H1 (cell line): ENCODE data around the gene OTOS. TPM values are rescaled to one million over a fixed set of nuclear protein-coding genes. Genes with fewer than 3 reads are reported as not detected.

ENCODE experiments used
- CTCF ChIA-PET: fragments of 300-600 bp; sonication (Branson Sonifier 250); formaldehyde crosslinking; loops from one replicate; lab custom pipeline; 2021; ENCODE audit not compliant: partially characterized antibody; lab: Charles Lee
- POLR2A ChIA-PET: fragments of 300-600 bp; sonication (Branson Sonifier 250); formaldehyde crosslinking; loops from one replicate; lab custom pipeline; 2021; ENCODE audit warnings: inconsistent platforms; ENCODE audit not compliant: partially characterized antibody; lab: Charles Lee
- DNase-seq, 2 experiments: peaks; one replicate each; pipeline versions ENCODE4 v3.0.0 to v3.0.0-alpha.2; 2010 to 2022; ENCODE audit warnings: low spot score in 2 of 2, low read depth in 1 of 2, mixed read lengths in 1 of 2
- FAIRE-seq: peaks from 2 replicates; lab custom pipeline; 2011; peaks lifted over from hg19 to GRCh38; lab: Jason Lieb, UNC
- H2AFZ ChIP-seq: 2 replicates; pipeline ENCODE4 v1.8.1; 2012; ENCODE audit warnings: low read length, inconsistent platforms
- H2AK5ac ChIP-seq: 2 replicates; pipeline ENCODE4 v1.6.1; 2013; ENCODE audit warnings: low read depth, low read length
- H2BK120ac ChIP-seq: replicated peaks from 2 replicates; pipeline ENCODE3; 2013; ENCODE audit warnings: low read depth, low read length, inconsistent platforms
- H2BK12ac ChIP-seq: 2 replicates; pipeline ENCODE4 v1.6.1; 2013; ENCODE audit warnings: low read depth, low read length
- H2BK15ac ChIP-seq: 2 replicates; pipeline ENCODE4 v1.6.1; 2013; ENCODE audit warnings: low read length
- H2BK20ac ChIP-seq: 2 replicates; pipeline ENCODE4 v1.6.1; 2013; ENCODE audit warnings: low read length
- H2BK5ac ChIP-seq: 2 replicates; pipeline ENCODE4 v1.6.1; 2013; ENCODE audit warnings: low read depth, low read length
- H3K14ac ChIP-seq: 2 replicates; pipeline ENCODE4 v1.6.1; 2013; ENCODE audit warnings: inconsistent platforms; ENCODE audit not compliant: insufficient read length
- H3K18ac ChIP-seq: 2 replicates; pipeline ENCODE4 v1.6.1; 2013; ENCODE audit warnings: low read length; ENCODE audit errors: extremely low read depth
- H3K23ac ChIP-seq: 2 replicates; pipeline ENCODE4 v1.6.1; 2013; ENCODE audit warnings: inconsistent platforms; ENCODE audit not compliant: insufficient read length
- H3K23me2 ChIP-seq: 2 replicates; pipeline ENCODE4 v1.6.1; 2013; ENCODE audit warnings: low read depth, low read length
- H3K27ac ChIP-seq: 2 replicates; pipeline ENCODE4 v1.6.1; 2011; ENCODE audit warnings: low read depth, low read length, inconsistent platforms
- H3K27me3 ChIP-seq, 4 experiments: replicated peaks in 1 of 4; 1 replicate in 1 of 4; 2 replicates in 3 of 4; pipeline versions ENCODE4 v1.6.1 to v1.8.1; 2011 to 2013; ENCODE audit warnings: low read length in 3 of 4, mild to moderate bottlenecking in 3 of 4, inconsistent platforms in 2 of 4, mixed read lengths in 2 of 4, moderate library complexity in 1 of 4; ENCODE audit not compliant: control insufficient read depth in 3 of 4, insufficient read depth in 3 of 4; ENCODE audit errors: extremely low read depth in 1 of 4
- H3K36me3 ChIP-seq, 4 experiments: 2 replicates each; pipeline versions ENCODE4 v1.6.1 to v1.8.1; 2011 to 2013; ENCODE audit warnings: mild to moderate bottlenecking in 4 of 4, low read length in 3 of 4, moderate library complexity in 2 of 4, control low read depth in 1 of 4, inconsistent platforms in 1 of 4; ENCODE audit not compliant: insufficient read depth in 4 of 4, control insufficient read depth in 2 of 4
- H3K4ac ChIP-seq: replicated peaks from 2 replicates; pipeline ENCODE3; 2013; ENCODE audit warnings: low read length, low read depth, mixed read lengths, inconsistent platforms; ENCODE audit not compliant: insufficient read length
- H3K4me1 ChIP-seq, 4 experiments: replicated peaks in 1 of 4; 1 replicate in 1 of 4; 2 replicates in 3 of 4; pipeline versions ENCODE4 v1.6.1 to v1.8.1; 2011 to 2013; ENCODE audit warnings: low read length in 3 of 4, inconsistent platforms in 2 of 4, mixed read lengths in 1 of 4; ENCODE audit not compliant: insufficient read depth in 4 of 4, control insufficient read depth in 3 of 4
- H3K4me2 ChIP-seq, 2 experiments: 2 replicates each; pipeline versions ENCODE4 v1.6.1 to v1.8.1; 2011 to 2013; ENCODE audit warnings: low read depth in 2 of 2, low read length in 2 of 2, control low read depth in 1 of 2, inconsistent platforms in 1 of 2, mild to moderate bottlenecking in 1 of 2; ENCODE audit not compliant: insufficient read depth in 1 of 2
- H3K4me3 ChIP-seq, 4 experiments: fragments of 200-600, 300-600 bp in 1 of 4; sonication (generic), shearing (Covaris generic), sonication (Bioruptor Twin) in 1 of 4; 2 replicates each; pipeline versions ENCODE4 v1.5.1 to v1.8.1; 2011 to 2016; ENCODE audit warnings: low read length in 4 of 4, low read depth in 3 of 4, control low read depth in 2 of 4, inconsistent platforms in 2 of 4, mild to moderate bottlenecking in 2 of 4, mixed read lengths in 1 of 4, moderate library complexity in 1 of 4; ENCODE audit not compliant: insufficient read depth in 2 of 4; ENCODE audit errors: extremely low read depth in 1 of 4
- H3K56ac ChIP-seq: replicated peaks from 2 replicates; pipeline ENCODE3; 2013; ENCODE audit warnings: low read depth, mild to moderate bottlenecking, mixed read lengths, low read length, inconsistent platforms; ENCODE audit not compliant: insufficient read length
- H3K79me1 ChIP-seq: 2 replicates; pipeline ENCODE4 v1.6.1; 2013; ENCODE audit warnings: low read depth, low read length, control low read depth
- H3K79me2 ChIP-seq, 2 experiments: 2 replicates each; pipeline versions ENCODE4 v1.6.1 to v1.8.1; 2012 to 2013; ENCODE audit warnings: low read length in 2 of 2, mild to moderate bottlenecking in 2 of 2, inconsistent platforms in 1 of 2; ENCODE audit not compliant: insufficient read depth in 2 of 2, control insufficient read depth in 1 of 2
- H3K9ac ChIP-seq, 4 experiments: replicated peaks in 1 of 4; 1 replicate in 1 of 4; 2 replicates in 3 of 4; pipeline versions ENCODE4 v1.6.1 to v1.8.1; 2011 to 2013; ENCODE audit warnings: low read depth in 3 of 4, low read length in 3 of 4, control low read depth in 2 of 4, mild to moderate bottlenecking in 2 of 4, moderate library complexity in 2 of 4, inconsistent platforms in 1 of 4; ENCODE audit errors: extremely low read depth in 1 of 4
- H3K9me3 ChIP-seq, 2 experiments: 2 replicates each; pipeline versions ENCODE4 v1.6.1 to v1.8.1; 2012 to 2013; ENCODE audit warnings: mild to moderate bottlenecking in 2 of 2, moderate library complexity in 2 of 2, control low read depth in 1 of 2, inconsistent platforms in 1 of 2, low read depth in 1 of 2, low read length in 1 of 2, mixed read lengths in 1 of 2; ENCODE audit not compliant: insufficient read depth in 2 of 2
- H4K20me1 ChIP-seq, 2 experiments: replicated peaks in 1 of 2; 2 replicates each; pipeline versions ENCODE3 to v1.8.1; 2011 to 2013; ENCODE audit warnings: inconsistent platforms in 2 of 2, low read length in 2 of 2, mild to moderate bottlenecking in 1 of 2; ENCODE audit not compliant: insufficient read depth in 2 of 2, control insufficient read depth in 1 of 2
- H4K5ac ChIP-seq: 2 replicates; pipeline ENCODE4 v1.6.1; 2013; ENCODE audit warnings: low read length, low read depth, mixed read lengths, inconsistent platforms; ENCODE audit not compliant: insufficient read length
- H4K8ac ChIP-seq: 2 replicates; pipeline ENCODE4 v1.8.0; 2013; ENCODE audit warnings: mild to moderate bottlenecking, moderate library complexity, low read length, inconsistent platforms; ENCODE audit not compliant: insufficient read depth; ENCODE audit errors: extremely low read depth
- H4K91ac ChIP-seq: replicated peaks from 2 replicates; pipeline ENCODE3; 2013; ENCODE audit warnings: low read length, mixed read lengths, inconsistent platforms; ENCODE audit not compliant: insufficient read length
- BRCA1 ChIP-seq: IDR thresholded peaks from 2 replicates; pipeline ENCODE4 v1.6.1; 2012; ENCODE audit warnings: low read depth, low read length, improper control_type of control experiment
- CBX5 ChIP-seq: fragments of 300-800, 300-1000 bp; sonication (generic); IDR thresholded peaks from 2 replicates; pipeline ENCODE4 v1.7.1; 2016; ENCODE audit warnings: antibody characterized with exemption, low read length, low read depth
- CBX8 ChIP-seq: fragments of 300-800, 300-1000 bp; sonication (generic); IDR thresholded peaks from 2 replicates; pipeline ENCODE4 v1.7.1; 2016; ENCODE audit warnings: low read depth, low read length, borderline replicate concordance
- CHD1 ChIP-seq: IDR thresholded peaks from 2 replicates; pipeline ENCODE4 v1.6.1; 2012; ENCODE audit warnings: low read depth, low read length, improper control_type of control experiment
- CREB1 ChIP-seq: IDR thresholded peaks from 2 replicates; pipeline ENCODE4 v1.6.1; 2012; ENCODE audit warnings: inconsistent platforms
- EGR1 ChIP-seq: IDR thresholded peaks from 2 replicates; pipeline ENCODE4 v1.6.1; 2011; ENCODE audit warnings: low read depth, low read length, borderline replicate concordance
- EP300 ChIP-seq, 2 experiments: IDR thresholded peaks; 1 replicate in 1 of 2; 2 replicates in 1 of 2; pipeline ENCODE4 v1.6.1; 2011 to 2012; ENCODE audit warnings: low read depth in 2 of 2, low read length in 2 of 2, mild to moderate bottlenecking in 2 of 2, borderline replicate concordance in 1 of 2, inconsistent platforms in 1 of 2, moderate library complexity in 1 of 2
- KDM1A ChIP-seq: fragments of 200-600, 300-600 bp; sonication (generic); IDR thresholded peaks from 2 replicates; pipeline ENCODE4 v1.7.1; 2016; ENCODE audit warnings: mild to moderate bottlenecking, low read length, borderline replicate concordance
- KDM4A ChIP-seq: IDR thresholded peaks from one replicate; pipeline ENCODE4 v1.7.1; 2012; ENCODE audit warnings: low read depth, mild to moderate bottlenecking, moderate library complexity, low read length, inconsistent platforms; ENCODE audit not compliant: severe bottlenecking
- KDM5A ChIP-seq: fragments of 200-600 bp; IDR thresholded peaks from 2 replicates; pipeline ENCODE4 v1.7.1; 2012; ENCODE audit warnings: mild to moderate bottlenecking, low read length, inconsistent platforms, mixed read lengths
- RFX5 ChIP-seq: IDR thresholded peaks from 2 replicates; pipeline ENCODE4 v1.6.1; 2011; ENCODE audit warnings: low read depth, low read length, improper control_type of control experiment, borderline replicate concordance
- TAF7 ChIP-seq: optimal IDR thresholded peaks from 2 replicates; pipeline ENCODE3; 2011; ENCODE audit warnings: low read depth, mild to moderate bottlenecking, inconsistent platforms, low read length, moderate library complexity, borderline replicate concordance
- TCF12 ChIP-seq: IDR thresholded peaks from 2 replicates; pipeline ENCODE4 v1.6.1; 2011; ENCODE audit warnings: low read depth, mild to moderate bottlenecking, low read length
- ZNF274 ChIP-seq: IDR thresholded peaks from 2 replicates; pipeline ENCODE4 v1.7.0; 2012; ENCODE audit warnings: low read length, borderline replicate concordance; ENCODE audit errors: extremely low read depth
- WGBS, 2 experiments: shearing (Covaris generic) in 1 of 2; methylation state at CpG; one replicate each; pipeline versions ENCODE4 v1.1.6 to v1.1.7; 2013 to 2015; ENCODE audit warnings: low lambda C conversion rate in 2 of 2, mixed read lengths in 2 of 2, inconsistent platforms in 1 of 2, low coverage in 1 of 2, missing lambda C conversion rate in 1 of 2; ENCODE audit not compliant: insufficient replicate concordance in 2 of 2, insufficient coverage in 1 of 2, insufficient read length in 1 of 2; ENCODE audit errors: extremely low coverage in 1 of 2, missing lambda C conversion rate in 1 of 2; 5-methylcytosine and 5-hydroxymethylcytosine counted together
- polyA plus RNA-seq, 7 experiments: library from polyadenylated mRNA; depleted of rRNA in 3 of 7; stranded (reverse) in 5 of 7; unstranded in 2 of 7; fragments of >200 nt in 5 of 7; fragments of 200-250 nt in 2 of 7; gene quantifications; 1 replicate in 5 of 7; 2 replicates in 1 of 7; 4 replicates in 1 of 7; pipeline versions ENCODE4 v1.2.1 to v1.2.3, GENCODE V29; 2011 to 2013; ENCODE audit warnings: missing spikeins in 2 of 7, mixed read lengths in 2 of 7
- total RNA-seq: library from RNA; stranded (reverse); fragmentation: NEBNext Ultra II Directional; extraction: Animal tissue kit (Norgen Biotek cat#: 25700); gene quantifications from 2 replicates; pipeline ENCODE4 v1.2.1, GENCODE V29; 2021

OTOS gene
- total and polyA plus RNA-seq, 2 of the 8 experiments (the other 6 are each of a cell fraction or from before 2014, with no cell fraction given) = 0.17 TPM; not detected in 1

DNA sequence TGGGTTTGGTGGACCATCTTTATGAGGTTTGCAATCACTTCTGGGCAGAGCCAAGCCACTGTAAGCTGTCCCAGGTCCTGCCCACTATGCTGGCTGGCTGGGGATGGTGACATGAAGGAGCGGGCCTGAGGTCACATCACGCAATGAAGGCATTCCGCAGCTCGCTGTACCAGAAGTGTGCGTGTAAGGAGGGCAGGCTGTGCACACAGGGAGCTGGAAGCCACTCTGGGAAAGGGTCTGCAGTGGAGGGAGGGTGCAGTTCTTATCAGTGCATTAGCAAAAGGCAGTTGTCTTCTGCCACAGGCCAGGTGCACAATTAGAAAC, 16.7 kb upstream of the OTOS start:
- 94% methylated on average over 5 of the region's 5 CpGs; no CpG with 5 or more reads in 1 of the 2 experiments for WGBS, 2 experiments
- H3K27me3 ChIP-seq = peaks cover 0 to 3% (median under 1%) of the 10 kb centered on the region in 4 experiments; a peak in 3 of 7 replicates
- H3K9me3 ChIP-seq = no peaks in the 10 kb centered on the region; a peak in 1 of 4 replicates
- POLR2A ChIA-PET = no interaction called here
- H3K23me2 ChIP-seq = no peaks in the 10 kb centered on the region
- H3K4me1 ChIP-seq = peaks cover 0 to 9% (median 0%) of the 10 kb centered on the region in 4 experiments; a peak in 2 of 7 replicates
- no peak overlapping the region for H4K5ac ChIP-seq
- H3K56ac ChIP-seq = no peak overlapping the region
- no peak overlapping the region for H2BK15ac ChIP-seq
- H3K4me3 ChIP-seq = no peak overlapping the region
- H2BK5ac ChIP-seq = no peak overlapping the region
- no peak for DNase-seq
- no peak overlapping the region for H2BK120ac ChIP-seq
- H3K4me2 ChIP-seq = 0 out of 4 replicates have a peak overlapping the region, but pooled peaks of 1 of the 2 experiments have one; percentile 2
- H3K9ac ChIP-seq = no peak overlapping the region
- no peak overlapping the region for H2AK5ac ChIP-seq
- peak overlapping the region; percentile 62; the same call in 1 of the 2 replicates for H2AFZ ChIP-seq
- H3K27ac ChIP-seq = no peak overlapping the region
- H3K4ac ChIP-seq = no peak overlapping the region
- no peak overlapping the region for H3K23ac ChIP-seq
- FAIRE-seq = no peak
- no peak overlapping the region for H3K14ac ChIP-seq
- no peak overlapping the region for H3K18ac ChIP-seq
- H2BK12ac ChIP-seq = no peak overlapping the region
- H4K20me1 ChIP-seq = no peaks in the 10 kb centered on the region
- no peaks in the 10 kb centered on the region for H3K79me1 ChIP-seq
- CTCF ChIA-PET = no interaction called here
- no peaks in the 10 kb centered on the region for H3K36me3 ChIP-seq
- H4K91ac ChIP-seq = no peak overlapping the region
- no peaks in the 10 kb centered on the region for H3K79me2 ChIP-seq
- no peak overlapping the region for H2BK20ac ChIP-seq
- H4K8ac ChIP-seq = no peak overlapping the region
- TF ChIP-seq CREB1 = no peak
- TF ChIP-seq ZNF274 = no peak
- TF ChIP-seq CBX8 = no peak
- no peak for TF ChIP-seq TCF12
- TF ChIP-seq TAF7 = no peak
- no peak for TF ChIP-seq RFX5
- TF ChIP-seq KDM5A = no peak
- no peak for TF ChIP-seq KDM4A
- TF ChIP-seq CBX5 = no peak
- no peak for TF ChIP-seq KDM1A
- no peak for TF ChIP-seq EGR1
- TF ChIP-seq BRCA1 = no peak
- TF ChIP-seq EP300 (IDR thresholded peaks at IDR 0.05; ENCODE audit: borderline replicate concordance in 1 of 2, low read depth in 2 of 2, low read length in 2 of 2) = no peak
- no peak for TF ChIP-seq CHD1
